H54 (cell line): ENCODE measurements around the gene PSMC3IP.

Source experiments
- DNase-seq: peaks from one replicate; pipeline ENCODE4 v3.0.0; 2011; ENCODE audit warnings: low spot score, mixed read lengths; ENCODE audit not compliant: insufficient read length
- FAIRE-seq: peaks from 3 replicates; lab custom pipeline; 2011; peaks lifted over from hg19 to GRCh38; lab: Jason Lieb, UNC
- POLR2A ChIP-seq: IDR thresholded peaks from 2 replicates; pipeline ENCODE4 v1.6.1; 2011; ENCODE audit warnings: low read depth, mild to moderate bottlenecking, low read length

Gene PSMC3IP

DNA sequence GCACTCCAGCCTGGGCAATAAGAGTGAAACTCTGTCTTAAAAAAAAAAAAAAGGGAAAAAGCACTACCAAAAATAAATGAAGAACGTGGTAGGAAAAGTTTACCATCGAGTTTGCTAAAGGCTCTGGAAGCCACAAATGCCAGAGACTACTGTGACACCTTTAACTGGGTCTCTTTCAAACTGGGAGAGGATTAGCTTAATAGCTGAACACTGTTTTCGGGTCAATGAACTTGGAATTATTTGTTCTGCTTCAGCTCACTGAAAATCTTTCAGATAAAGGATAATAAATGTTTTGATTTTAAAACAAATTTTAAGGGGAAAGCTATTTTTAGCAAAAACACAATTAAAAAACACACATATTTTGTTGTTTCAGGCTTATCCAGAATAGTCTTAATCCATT lies 30.2 kb upstream of the PSMC3IP start:
- TF ChIP-seq POLR2A = no peak
- DNase-seq (no peak), FAIRE-seq (no peak)

DNA sequence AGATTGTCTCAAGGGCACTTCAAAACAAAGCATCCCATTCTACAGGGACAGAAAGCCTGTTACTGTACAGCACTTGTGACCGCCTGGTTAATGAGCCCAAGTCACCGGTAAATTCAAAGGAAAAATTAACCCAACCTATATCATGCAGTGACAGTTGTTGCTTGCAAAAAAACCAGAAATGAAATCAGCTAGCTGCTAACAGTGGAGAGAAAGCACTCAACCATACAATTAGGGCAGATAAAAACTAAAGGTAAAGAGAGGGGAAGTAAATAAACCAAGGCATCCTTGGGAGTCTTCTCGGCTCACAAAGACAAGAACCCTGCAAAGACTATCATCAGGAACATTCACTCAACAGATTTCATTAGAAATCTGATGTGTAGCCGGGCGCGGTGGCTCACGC lies 25.8 kb upstream of the PSMC3IP start:
- DNase-seq (no peak), FAIRE-seq (no peak)
- TF ChIP-seq POLR2A = no peak

DNA sequence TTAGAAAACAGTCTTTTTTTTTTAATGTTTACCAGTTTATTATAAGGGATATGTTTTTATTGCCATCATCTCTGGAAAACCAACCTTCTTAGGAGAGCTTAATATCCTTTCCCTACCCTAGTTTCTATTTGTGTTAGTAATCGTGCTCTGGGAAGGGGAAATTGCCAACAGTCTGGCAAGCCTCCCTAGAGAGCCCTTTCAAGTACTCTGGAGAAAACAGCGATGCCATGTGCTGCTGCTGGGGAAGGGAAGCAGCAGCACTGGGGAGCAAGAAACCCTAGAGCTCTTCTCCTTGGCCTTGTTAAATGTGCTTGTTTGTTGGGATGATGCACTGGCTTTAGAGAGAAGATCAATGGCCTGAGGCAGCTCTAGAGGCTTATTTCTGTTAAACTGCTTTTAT lies 21.4 kb upstream of the PSMC3IP start:
- DNase-seq (no peak), FAIRE-seq (no peak)
- no peak for TF ChIP-seq POLR2A

DNA sequence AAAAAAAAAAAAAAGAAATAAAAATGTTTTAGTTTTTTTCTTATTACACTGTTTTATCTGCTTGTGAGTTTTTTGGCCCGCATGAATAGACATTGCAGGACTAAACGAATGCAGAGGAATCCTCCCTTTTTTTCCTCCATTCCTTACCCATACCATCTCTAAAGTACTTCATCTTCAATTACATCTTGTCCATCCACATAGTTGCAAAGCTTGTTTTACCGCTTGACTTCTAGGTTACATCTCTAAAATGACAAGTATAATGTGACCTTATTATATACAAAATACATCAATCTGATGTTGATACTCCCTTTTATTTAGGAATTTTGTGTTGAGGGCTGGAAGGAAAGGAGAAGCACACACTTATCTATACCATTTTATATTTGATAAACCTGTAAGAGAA lies 18.9 kb upstream of the PSMC3IP start:
- FAIRE-seq (no peak), DNase-seq (no peak)
- no peak for TF ChIP-seq POLR2A

DNA sequence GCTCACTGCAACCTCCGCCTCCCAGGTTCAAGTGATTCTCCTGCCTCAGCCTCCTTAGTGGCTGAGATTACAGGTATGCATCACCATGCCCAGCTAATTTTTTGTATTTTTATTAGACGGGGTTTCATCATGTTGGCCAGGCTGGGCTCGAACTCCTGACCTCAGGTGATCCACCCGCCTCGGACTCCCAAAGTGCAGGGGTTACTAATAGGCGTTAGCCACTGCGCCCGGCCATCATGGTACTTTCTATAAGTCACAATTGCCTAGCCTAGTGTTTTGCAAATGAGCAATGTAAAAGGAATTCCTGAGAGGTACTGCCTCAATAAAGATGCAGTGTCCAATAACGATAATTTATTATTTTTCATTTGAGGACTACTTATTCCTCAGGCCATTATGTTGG lies 13.9 kb upstream of the PSMC3IP start:
- DNase-seq (no peak), FAIRE-seq (no peak)
- no peak for TF ChIP-seq POLR2A

DNA sequence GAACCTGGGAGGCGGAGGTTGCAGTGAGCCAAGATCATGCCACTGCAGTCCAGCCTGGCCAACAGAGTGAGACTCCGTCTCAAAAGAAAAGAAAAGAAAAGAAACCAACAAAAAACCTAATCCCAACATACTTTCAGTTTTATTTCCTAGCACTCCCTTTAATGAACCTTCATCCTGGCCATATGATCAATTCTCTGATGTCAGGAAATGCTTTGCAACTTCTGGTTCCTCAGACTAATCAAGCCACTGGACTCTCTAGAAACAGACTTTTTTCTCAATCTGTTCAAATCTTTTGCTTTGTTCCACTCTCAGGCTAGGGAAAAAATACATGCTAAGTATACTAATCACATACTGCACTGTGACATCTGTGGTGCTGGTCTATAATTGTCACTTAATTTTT lies 13.4 kb upstream of the PSMC3IP start:
- FAIRE-seq (no peak), DNase-seq (no peak)
- TF ChIP-seq POLR2A = no peak

DNA sequence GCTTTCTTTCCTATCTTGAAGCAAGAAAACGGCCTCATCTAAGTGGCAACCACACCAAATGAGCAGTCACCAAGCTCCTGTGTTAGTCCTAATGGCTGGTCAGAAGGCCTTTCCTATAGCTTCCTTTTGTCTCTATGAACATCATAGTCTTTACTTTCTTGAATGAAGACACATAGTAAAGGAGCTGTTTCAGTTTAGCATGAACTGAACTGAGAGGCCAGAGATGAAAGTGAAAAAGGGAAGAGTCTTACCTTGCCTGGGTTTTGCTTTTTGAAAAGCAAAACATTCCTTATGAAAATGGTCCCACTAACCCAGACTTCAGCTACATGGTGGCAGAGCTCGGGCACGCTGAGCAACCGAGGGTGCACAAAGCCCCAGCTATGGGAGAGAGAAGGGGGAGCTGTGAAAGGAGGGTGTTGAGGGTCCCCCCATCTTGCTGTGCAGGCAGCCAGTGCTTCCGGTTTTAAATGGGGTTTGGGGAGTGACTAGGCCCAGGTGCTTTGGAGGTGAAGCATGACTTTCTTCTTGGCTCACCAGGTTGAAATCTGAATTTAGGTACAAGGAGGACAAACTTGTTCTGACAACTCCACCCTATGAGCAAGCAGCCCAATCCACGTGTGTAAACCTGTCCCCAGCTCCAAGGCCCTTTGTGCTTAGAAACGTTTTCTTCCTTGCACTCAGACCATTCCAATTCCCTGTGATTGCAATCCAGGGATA lies 9.1 kb upstream of the PSMC3IP start:
- no peak for TF ChIP-seq POLR2A
- no peak for FAIRE-seq

DNA sequence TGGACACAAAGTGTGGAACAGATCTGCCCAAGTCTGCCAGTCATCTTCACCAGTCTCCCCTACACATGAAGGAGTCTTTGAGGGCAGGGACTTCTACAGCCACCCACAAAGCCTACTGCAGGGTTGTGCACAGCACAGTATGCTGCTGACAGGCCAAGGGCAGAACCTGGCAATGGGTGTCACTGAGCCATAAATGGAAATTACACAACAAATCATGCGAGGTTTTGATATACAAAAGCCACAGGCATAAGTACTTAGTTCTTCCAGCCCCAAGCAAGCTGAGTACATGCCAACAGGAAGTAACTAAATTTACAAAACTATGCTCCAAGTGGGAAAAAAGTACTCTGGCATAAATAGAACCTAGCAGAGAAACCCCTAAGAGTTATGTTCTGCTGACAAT lies 7.8 kb upstream of the PSMC3IP start:
- no peak for TF ChIP-seq POLR2A
- no peak for DNase-seq
- FAIRE-seq = no peak

More for the DNA sequence above, 9.1 kb upstream of the PSMC3IP start:
- no peak for DNase-seq

DNA sequence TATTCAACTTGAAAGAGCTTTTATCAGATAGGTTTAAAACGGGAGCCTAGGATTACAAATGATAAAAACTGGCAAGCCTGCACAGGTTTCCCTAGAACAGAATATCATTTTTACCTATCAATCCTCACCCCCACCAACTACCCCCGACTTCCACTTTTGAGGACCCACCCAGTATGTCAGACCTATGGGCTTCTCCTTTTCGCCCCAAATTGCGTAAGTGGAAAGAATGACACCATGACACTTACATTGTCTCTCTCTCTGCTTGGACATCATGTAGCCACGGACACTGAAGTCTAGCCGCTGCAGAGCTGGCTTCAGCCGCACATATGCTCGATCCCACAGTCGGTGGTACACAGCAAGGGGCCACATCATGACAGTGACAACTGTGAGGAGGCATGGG lies 7.4 kb upstream of the PSMC3IP start:
- FAIRE-seq (no peak), DNase-seq (no peak)
- TF ChIP-seq POLR2A = 0 out of 2 replicates have a peak, but pooled peaks have one; percentile 8

DNA sequence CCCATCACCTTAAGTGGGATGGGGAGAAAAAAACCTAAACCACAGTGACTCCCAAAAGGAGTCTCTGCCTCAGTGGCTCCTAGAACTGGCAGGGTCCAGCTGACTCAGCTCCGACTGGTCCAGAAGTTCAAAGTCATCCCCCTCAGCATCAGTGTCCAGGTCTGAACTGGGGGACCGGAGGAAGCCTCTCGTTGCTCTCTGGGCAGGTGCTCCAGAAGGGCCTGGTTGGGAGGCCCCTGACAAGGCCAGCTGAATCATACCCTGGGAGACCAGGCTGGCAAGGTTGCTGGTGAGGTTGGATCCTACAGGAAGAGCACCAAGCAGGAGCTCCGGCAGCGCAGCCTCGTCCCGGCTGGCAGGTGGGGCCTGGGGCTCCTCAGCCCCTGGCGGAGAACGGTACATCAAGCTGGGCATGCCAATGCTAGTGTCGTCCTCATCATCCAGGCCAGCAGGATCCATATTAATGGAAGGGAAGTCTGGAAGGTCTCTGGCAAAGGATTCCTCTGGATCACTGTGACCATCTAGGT lies 4.3 kb upstream of the PSMC3IP start:
- DNase-seq (no peak), FAIRE-seq (no peak)
- no peak for TF ChIP-seq POLR2A

DNA sequence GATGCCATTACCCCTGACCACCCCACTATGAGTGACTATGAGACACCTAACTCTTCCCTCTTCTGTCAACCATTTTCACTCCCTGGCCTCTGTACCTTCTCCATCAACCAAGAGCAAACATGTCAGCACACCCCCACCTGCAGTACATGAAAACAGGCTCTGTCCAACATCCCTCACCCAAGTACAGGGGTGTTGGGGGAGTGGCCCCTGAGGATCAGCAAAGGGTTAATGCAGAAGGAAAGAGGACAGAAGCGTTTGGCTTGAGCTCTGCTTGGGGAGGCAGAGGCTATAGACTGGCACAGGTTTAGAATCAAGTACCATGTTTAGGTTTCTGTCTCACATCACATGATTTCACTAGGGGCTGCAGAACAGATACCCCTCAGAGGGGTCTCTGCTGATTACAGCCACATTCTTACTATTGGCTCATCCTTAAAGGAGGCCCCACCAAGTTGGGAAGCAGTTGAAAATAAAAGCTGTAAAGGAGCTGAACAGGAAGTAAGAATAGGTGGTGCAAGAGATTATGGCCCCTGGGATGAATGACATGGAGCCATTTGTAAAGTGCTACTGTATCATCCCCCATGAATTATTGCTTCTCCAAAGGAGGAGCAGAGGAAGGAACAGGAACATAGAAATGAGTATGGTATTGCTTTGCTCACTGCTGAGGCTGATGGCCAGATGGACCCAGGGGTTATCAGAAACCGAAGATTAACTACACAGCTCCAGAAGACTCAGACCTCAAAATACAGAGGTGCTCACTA lies 2.4 kb upstream of the PSMC3IP start:
- TF ChIP-seq POLR2A = no peak
- no peak for FAIRE-seq
- no peak for DNase-seq

DNA sequence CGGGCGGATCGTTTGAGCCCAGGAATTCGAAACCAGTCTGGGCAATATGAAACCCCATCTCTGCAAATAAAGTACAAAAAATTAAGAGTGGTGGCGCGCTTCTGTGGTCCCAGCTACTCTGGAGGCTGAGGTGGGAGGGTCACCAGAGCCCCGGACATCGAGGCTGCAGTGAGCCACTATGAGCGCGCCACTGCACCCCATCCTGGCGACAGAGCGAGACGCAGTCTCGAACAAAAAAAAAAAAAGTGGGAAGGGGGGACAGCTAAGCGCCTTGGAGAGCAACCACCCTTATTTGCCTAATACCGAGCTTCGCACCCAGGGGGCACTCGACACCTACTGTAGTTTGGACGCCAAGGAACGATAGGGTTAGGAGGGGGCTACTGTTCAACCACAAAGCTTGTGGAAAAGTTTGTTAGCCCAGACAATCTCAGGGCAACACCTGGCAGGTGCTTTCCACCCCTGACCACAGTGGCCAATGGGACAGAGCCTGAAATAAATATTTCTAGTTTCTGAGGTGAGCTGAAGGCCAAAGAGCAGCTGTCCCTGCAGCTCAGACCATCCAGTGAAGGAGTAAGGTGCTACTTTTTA lies 847 bp upstream of the PSMC3IP start:
- peak; percentile 75 for DNase-seq
- no peak for TF ChIP-seq POLR2A
- no peak for FAIRE-seq

DNA sequence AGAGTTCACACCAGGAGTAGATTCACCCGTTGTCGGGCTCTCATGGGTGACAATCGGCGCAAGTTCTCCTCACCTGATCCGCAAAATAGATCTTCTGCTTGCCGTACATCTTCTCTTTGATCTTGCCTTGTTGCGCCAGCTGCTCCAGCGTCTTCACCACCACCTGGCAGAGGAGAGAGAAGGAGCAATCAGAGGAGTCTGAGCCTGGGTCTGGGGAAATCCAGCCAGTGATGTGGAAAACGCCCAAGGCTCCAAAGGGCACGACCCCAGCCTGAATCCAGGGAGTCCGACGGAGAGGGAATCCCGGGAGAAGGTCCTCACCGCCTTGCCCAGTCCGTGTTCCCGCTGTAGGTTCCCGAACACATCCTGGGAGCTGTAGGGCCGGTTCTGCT lies 393 bp downstream of the PSMC3IP start:
- FAIRE-seq (no peak), DNase-seq (peak; percentile 43)

DNA sequence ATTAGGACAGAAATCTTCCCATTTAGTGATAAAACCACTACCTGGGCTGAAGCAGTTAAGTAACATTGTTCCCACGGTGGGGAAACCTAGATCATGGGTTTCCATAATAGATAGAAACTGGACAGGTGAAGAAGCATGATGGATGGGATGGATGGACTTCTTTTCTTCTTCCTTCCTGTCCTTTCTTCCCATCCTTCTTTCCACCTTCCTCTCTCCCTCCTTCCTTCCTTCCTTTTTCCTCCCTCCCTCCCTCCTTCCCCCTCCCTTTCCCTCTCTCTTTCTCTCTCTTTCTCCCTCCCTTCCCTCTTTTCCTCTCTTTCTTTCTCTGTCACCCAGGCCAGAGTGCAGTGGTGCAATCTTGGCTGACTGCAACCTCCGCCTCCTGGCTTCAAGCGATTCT lies 3.1 kb downstream of the PSMC3IP start:
- no peak for DNase-seq
- no peak for TF ChIP-seq POLR2A
- FAIRE-seq = no peak

More for the DNA sequence above, 393 bp downstream of the PSMC3IP start:
- no peak for TF ChIP-seq POLR2A
